DND-41 (cell line): ENCODE data around the gene HAUS1.

Experiments
- CTCF ChIP-seq: IDR thresholded peaks from 2 replicates; pipeline ENCODE4 v1.5.1; 2012; ENCODE audit warnings: borderline replicate concordance, low read length, moderate library complexity, mild to moderate bottlenecking; ENCODE audit not compliant: poor library complexity, severe bottlenecking; ENCODE audit errors: extremely low read depth
- EZH2 ChIP-seq: IDR thresholded peaks from 3 replicates; pipeline ENCODE4 v1.6.1; 2012; ENCODE audit warnings: borderline replicate concordance, low read depth, mild to moderate bottlenecking, moderate library complexity, low read length, inconsistent platforms; ENCODE audit not compliant: severe bottlenecking

GRCh38 chr18:46164920-46165319 is 60.7 kb downstream of the HAUS1 start:
- TF ChIP-seq CTCF = no peak
- no peak for TF ChIP-seq EZH2
